Parathyroid adenoma (tissue), 2 donors: ENCODE results near the gene NLGN1.

Experiments used
- H2AFZ ChIP-seq: fragments of 300-600 bp; sonication (generic); one replicate; pipeline ENCODE4 v1.7.0; 2017; ENCODE audit warnings: antibody characterized with exemption, mild to moderate bottlenecking
- H3K27ac ChIP-seq: fragments of 300-600 bp; sonication (generic); one replicate; pipeline ENCODE4 v1.7.0; 2017
- H3K27me3 ChIP-seq: fragments of 300-600 bp; sonication (generic); one replicate; pipeline ENCODE4 v1.7.0; 2017; ENCODE audit warnings: low read length; ENCODE audit not compliant: control insufficient read depth, insufficient read depth
- H3K36me3 ChIP-seq: fragments of 300-600 bp; sonication (generic); one replicate; pipeline ENCODE4 v1.7.0; 2017; ENCODE audit warnings: low read length; ENCODE audit not compliant: control insufficient read depth, insufficient read depth
- H3K4me1 ChIP-seq: fragments of 300-600 bp; sonication (generic); one replicate; pipeline ENCODE4 v1.7.0; 2017; ENCODE audit warnings: control low read depth
- H3K4me2 ChIP-seq: fragments of 300-600 bp; sonication (generic); one replicate; pipeline ENCODE4 v1.7.0; 2017; ENCODE audit warnings: low read length
- H3K4me3 ChIP-seq: fragments of 300-600 bp; sonication (generic); one replicate; pipeline ENCODE4 v1.7.0; 2017; ENCODE audit warnings: low read depth, low read length
- H3K79me2 ChIP-seq: fragments of 300-600 bp; sonication (generic); one replicate; pipeline ENCODE4 v1.7.0; 2017; ENCODE audit warnings: control low read depth
- H3K9ac ChIP-seq: fragments of 300-600 bp; sonication (generic); one replicate; pipeline ENCODE4 v1.7.0; 2017; ENCODE audit warnings: mild to moderate bottlenecking
- H3K9me3 ChIP-seq: fragments of 300-600 bp; sonication (generic); one replicate; pipeline ENCODE4 v1.7.0; 2017; ENCODE audit warnings: low read length; ENCODE audit not compliant: control insufficient read depth
- CTCF ChIP-seq: fragments of 300-600 bp; sonication (generic); IDR thresholded peaks from one replicate; pipeline ENCODE4 v1.7.0; 2017; ENCODE audit warnings: antibody characterized with exemption, mild to moderate bottlenecking
- donor health status: primary hyperparathyroidism.

NLGN1 gene

DNA sequence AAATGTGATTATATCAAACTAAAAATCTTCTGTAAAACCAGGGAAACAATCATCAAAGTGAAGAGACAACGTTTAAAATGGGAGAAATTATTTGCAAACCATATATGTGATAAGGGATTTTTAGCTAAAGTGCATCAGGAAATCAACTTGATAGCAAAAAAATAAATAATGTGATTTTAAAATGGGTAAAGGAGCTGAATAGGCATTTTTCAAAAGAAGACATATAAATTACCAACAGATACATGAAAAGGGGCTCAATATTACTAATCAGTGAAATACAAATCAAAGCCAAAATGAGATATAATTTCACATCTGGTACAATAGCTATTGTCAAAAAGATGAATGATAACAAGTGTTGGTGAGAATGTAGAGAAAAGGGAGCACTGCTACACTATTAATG, 924.0 kb downstream of the NLGN1 start:
- Histone ChIP-seq H3K9me3 (no peaks in the 10 kb centered on the region), H3K79me2 (no peaks in the 10 kb centered on the region), H3K9ac (no peak overlapping the region), H3K4me2 (no peak overlapping the region), H3K27me3 (no peaks in the 10 kb centered on the region), H3K36me3 (no peaks in the 10 kb centered on the region), H2AFZ (no peak overlapping the region), H3K4me3 (no peak overlapping the region), H3K27ac (no peak overlapping the region), H3K4me1 (no peaks in the 10 kb centered on the region)
- no peak for TF ChIP-seq CTCF

DNA sequence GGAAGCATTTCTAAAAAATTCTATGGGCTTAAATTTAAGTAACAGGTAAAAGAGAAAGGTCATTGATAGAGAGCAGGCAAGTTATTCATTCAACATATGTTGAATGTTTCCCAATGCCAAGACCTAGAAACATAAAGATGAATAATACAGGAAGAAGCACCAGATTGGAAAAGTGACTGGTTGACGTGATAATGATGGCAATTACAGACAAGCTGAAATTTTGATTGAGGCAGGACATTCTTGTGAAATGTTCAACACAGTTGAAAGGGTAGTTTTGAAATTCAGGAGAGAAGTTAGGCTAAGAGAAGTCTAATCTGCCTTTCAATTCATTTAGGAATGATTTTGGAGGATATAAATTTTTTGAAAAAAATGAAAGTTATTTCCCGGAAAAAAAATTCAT, 925.2 kb downstream of the NLGN1 start:
- Histone ChIP-seq H3K79me2 (no peaks in the 10 kb centered on the region), H3K27me3 (no peaks in the 10 kb centered on the region), H3K27ac (no peak overlapping the region), H3K4me1 (no peaks in the 10 kb centered on the region), H3K9ac (no peak overlapping the region), H2AFZ (no peak overlapping the region), H3K9me3 (no peaks in the 10 kb centered on the region), H3K4me2 (no peak overlapping the region), H3K4me3 (no peak overlapping the region), H3K36me3 (no peaks in the 10 kb centered on the region)
- TF ChIP-seq CTCF: no peak

GRCh38 chr3:174325171-174325570, 927.6 kb downstream of the NLGN1 start:
- no peaks in the 10 kb centered on the region for H3K79me2 ChIP-seq
- no peak overlapping the region for H3K4me2 ChIP-seq
- no peaks in the 10 kb centered on the region for H3K36me3 ChIP-seq
- no peak overlapping the region for H3K4me3 ChIP-seq
- H3K27me3 ChIP-seq: no peaks in the 10 kb centered on the region
- no peaks in the 10 kb centered on the region for H3K9me3 ChIP-seq
- no peak overlapping the region for H3K27ac ChIP-seq
- H3K9ac ChIP-seq: no peak overlapping the region
- TF ChIP-seq CTCF: no peak
- no peak overlapping the region for H2AFZ ChIP-seq
- no peaks in the 10 kb centered on the region for H3K4me1 ChIP-seq

GRCh38 chr3:174325834-174326700, 928.5 kb downstream of the NLGN1 start:
- no peak overlapping the region for H3K27ac ChIP-seq
- no peaks in the 10 kb centered on the region for H3K27me3 ChIP-seq
- H3K79me2 ChIP-seq: no peaks in the 10 kb centered on the region
- no peaks in the 10 kb centered on the region for H3K4me1 ChIP-seq
- no peaks in the 10 kb centered on the region for H3K36me3 ChIP-seq
- H3K4me2 ChIP-seq: no peak overlapping the region
- H3K4me3 ChIP-seq: no peak overlapping the region
- no peak for TF ChIP-seq CTCF
- H3K9me3 ChIP-seq: no peaks in the 10 kb centered on the region
- no peak overlapping the region for H2AFZ ChIP-seq
- no peak overlapping the region for H3K9ac ChIP-seq

DNA sequence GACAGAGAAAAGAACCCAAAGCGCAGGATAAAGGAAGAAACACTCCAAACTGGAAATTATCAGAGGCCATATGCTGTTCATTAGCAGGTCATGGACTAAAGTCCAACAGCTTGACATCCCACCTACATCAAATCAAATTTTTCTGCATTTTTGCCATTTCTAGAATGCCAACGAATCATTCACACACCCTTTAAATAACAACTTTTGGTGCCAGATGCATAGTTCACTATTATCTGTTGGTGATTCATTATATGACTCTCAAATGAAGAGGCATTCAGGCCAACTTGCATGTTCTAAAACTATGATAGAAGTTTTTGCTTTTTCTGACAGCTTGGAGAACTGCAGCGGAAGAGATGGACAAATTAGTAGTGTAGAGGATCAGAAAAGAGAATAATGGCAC, 931.8 kb downstream of the NLGN1 start:
- Histone ChIP-seq H2AFZ (no peak overlapping the region), H3K79me2 (no peaks in the 10 kb centered on the region), H3K9ac (no peak overlapping the region), H3K4me1 (no peaks in the 10 kb centered on the region), H3K4me3 (no peak overlapping the region), H3K4me2 (no peak overlapping the region), H3K27ac (no peak overlapping the region), H3K9me3 (no peaks in the 10 kb centered on the region), H3K36me3 (no peaks in the 10 kb centered on the region), H3K27me3 (no peaks in the 10 kb centered on the region)
- no peak for TF ChIP-seq CTCF
